Adrenal gland (tissue), 5 donors: ENCODE data around the gene DXO.

Source experiments
- POLR2A ChIP-seq, 2 donors: fragments of 450-650 bp; IDR thresholded peaks; one replicate each; pipeline ENCODE4 v1.6.1; 2017; ENCODE audit warnings: antibody characterized with exemption in 2 of 2, mild to moderate bottlenecking in 2 of 2, moderate library complexity in 1 of 2
- TF ChIP-seq, protein P1 (sequence below), 6 experiments: fragments of 450-650 bp in 4 of 6; fragments of 200-600 bp in 2 of 6; sonication (generic) in 1 of 6; IDR thresholded peaks; 1 replicate in 5 of 6; 2 replicates in 1 of 6; pipeline versions ENCODE4 v1.5.1 to v1.8.0; 2016 to 2021; ENCODE audit warnings: antibody characterized with exemption in 6 of 6, mild to moderate bottlenecking in 2 of 6, moderate library complexity in 1 of 6
- donor health status: DM: no; HTN: no; CAD: no.

DNA sequence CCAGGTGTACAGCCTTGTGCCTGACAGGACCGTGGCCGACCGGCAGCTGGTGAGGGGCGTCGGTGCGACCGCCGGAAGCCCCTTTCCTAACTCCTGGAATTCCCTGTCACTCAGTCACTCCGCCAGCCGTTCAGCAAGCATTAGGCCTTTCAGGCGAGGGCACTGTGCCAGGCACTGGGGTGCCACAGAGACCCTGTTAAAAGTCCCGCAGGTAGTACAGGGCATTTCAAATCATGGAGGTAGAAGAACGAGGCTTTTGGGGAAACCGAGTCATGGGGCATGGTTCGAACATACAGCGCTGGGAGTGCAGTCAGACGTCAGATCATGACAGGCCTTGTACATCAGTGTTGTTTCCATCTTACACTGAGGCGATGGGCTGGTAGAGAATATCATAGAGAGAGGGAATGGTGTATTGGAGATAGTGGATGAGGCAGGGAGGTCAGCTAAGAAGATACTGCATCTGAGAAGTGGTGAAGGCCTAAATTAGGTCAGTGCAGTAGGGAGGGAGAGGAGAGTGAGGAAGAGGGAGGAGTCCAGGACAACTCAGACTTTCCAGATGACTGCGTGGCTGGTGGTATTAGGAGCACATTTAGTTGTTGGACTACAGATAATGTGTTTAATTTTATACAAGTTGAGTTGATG, 892 bp upstream of the DXO start:
- TF ChIP-seq, protein P1, sequence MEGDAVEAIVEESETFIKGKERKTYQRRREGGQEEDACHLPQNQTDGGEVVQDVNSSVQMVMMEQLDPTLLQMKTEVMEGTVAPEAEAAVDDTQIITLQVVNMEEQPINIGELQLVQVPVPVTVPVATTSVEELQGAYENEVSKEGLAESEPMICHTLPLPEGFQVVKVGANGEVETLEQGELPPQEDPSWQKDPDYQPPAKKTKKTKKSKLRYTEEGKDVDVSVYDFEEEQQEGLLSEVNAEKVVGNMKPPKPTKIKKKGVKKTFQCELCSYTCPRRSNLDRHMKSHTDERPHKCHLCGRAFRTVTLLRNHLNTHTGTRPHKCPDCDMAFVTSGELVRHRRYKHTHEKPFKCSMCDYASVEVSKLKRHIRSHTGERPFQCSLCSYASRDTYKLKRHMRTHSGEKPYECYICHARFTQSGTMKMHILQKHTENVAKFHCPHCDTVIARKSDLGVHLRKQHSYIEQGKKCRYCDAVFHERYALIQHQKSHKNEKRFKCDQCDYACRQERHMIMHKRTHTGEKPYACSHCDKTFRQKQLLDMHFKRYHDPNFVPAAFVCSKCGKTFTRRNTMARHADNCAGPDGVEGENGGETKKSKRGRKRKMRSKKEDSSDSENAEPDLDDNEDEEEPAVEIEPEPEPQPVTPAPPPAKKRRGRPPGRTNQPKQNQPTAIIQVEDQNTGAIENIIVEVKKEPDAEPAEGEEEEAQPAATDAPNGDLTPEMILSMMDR (IDR thresholded peaks at IDR 0.05), result no peak
- TF ChIP-seq POLR2A (IDR thresholded peaks at IDR 0.05), result peak in 1 of 2 donors; percentile 46
